ENCODE results near the gene SLC5A6. TPM values are rescaled to one million over a fixed set of nuclear protein-coding genes. Genes with fewer than 3 reads are reported as not detected.

The SLC5A6 gene
- total RNA-seq, 1 experiment from 2014 or later = 111 TPM

DNA sequence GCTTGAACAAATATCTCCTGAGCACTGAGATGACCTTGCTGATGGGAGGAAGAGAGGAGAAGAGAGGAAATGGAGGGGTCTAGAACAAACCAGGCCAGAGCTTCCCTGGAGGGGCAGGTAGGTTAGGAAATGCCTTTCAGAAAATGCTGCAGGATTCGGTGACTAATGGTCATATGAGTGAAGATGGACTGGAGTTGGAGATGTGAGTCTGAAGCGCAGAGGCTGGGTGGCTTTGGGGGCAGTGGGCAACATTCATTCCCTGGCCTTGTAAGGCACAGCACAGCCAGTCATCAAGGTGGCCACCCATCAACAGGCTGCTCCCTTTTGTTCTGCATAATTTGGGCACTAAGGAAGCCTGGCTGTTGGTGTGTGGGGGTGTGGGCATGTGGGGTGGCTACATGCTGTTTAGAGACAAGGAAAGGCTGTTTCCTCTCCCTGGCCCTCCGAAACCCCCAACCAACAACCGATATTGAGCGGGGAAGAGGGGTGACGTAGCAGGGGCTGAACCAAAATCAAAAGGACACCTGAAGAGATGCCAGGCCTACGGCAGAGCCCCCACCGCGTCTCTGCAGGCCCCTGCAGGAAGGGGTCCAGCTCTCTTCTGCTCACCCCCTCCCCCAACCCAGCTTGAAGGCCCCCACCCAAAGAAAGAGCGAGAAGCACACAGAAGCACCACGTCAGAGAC is 49.3 kb upstream of the SLC5A6 start (continued):
- TF ChIP-seq CBFB (CRISPR knock-in tag; IDR thresholded peaks at IDR 0.05; ENCODE audit: low read depth) = no peak
- TF ChIP-seq EMX1 (CRISPR knock-in tag; IDR thresholded peaks at IDR 0.05) = no peak

- DNase-seq (ENCODE audit: low spot score) (no peak), ATAC-seq (no peak)
- Mint-ChIP-seq H3K27ac (no peak overlapping the region), H3K27me3 (ENCODE audit: low read depth) (peaks cover 30% of the 10 kb centered on the region), H3K4me1 (peaks cover 10% of the 10 kb centered on the region), H3K36me3 (no peaks in the 10 kb centered on the region), H3K9me3 (no peaks in the 10 kb centered on the region), H3K4me3 (no peak overlapping the region)
- ChIA-PET POLR2A (no interaction called here), CTCF (interaction anchor here (0.6 to 2.5 kb wide), 4 partner anchors 21 to 172 kb away, joined by 3 to 11 read pairs (median 5); no protein-coding TSS in a partner anchor)
- TF ChIP-seq CDX4 (CRISPR knock-in tag; IDR thresholded peaks at IDR 0.05; ENCODE audit: borderline replicate concordance) (no peak), GTF2I (CRISPR knock-in tag; conservative IDR thresholded peaks at IDR 0.05) (no peak), USF1 (CRISPR knock-in tag; IDR thresholded peaks at IDR 0.05) (no peak), CBFB (CRISPR knock-in tag; IDR thresholded peaks at IDR 0.05; ENCODE audit: low read depth) (no peak), ZNF396 (CRISPR knock-in tag; IDR thresholded peaks at IDR 0.05; ENCODE audit: borderline replicate concordance) (no peak)
- TF ChIP-seq, protein P1, sequence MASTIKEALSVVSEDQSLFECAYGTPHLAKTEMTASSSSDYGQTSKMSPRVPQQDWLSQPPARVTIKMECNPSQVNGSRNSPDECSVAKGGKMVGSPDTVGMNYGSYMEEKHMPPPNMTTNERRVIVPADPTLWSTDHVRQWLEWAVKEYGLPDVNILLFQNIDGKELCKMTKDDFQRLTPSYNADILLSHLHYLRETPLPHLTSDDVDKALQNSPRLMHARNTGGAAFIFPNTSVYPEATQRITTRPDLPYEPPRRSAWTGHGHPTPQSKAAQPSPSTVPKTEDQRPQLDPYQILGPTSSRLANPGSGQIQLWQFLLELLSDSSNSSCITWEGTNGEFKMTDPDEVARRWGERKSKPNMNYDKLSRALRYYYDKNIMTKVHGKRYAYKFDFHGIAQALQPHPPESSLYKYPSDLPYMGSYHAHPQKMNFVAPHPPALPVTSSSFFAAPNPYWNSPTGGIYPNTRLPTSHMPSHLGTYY (CRISPR knock-in tag; IDR thresholded peaks at IDR 0.05) = no peak
- TF ChIP-seq, protein P2, sequence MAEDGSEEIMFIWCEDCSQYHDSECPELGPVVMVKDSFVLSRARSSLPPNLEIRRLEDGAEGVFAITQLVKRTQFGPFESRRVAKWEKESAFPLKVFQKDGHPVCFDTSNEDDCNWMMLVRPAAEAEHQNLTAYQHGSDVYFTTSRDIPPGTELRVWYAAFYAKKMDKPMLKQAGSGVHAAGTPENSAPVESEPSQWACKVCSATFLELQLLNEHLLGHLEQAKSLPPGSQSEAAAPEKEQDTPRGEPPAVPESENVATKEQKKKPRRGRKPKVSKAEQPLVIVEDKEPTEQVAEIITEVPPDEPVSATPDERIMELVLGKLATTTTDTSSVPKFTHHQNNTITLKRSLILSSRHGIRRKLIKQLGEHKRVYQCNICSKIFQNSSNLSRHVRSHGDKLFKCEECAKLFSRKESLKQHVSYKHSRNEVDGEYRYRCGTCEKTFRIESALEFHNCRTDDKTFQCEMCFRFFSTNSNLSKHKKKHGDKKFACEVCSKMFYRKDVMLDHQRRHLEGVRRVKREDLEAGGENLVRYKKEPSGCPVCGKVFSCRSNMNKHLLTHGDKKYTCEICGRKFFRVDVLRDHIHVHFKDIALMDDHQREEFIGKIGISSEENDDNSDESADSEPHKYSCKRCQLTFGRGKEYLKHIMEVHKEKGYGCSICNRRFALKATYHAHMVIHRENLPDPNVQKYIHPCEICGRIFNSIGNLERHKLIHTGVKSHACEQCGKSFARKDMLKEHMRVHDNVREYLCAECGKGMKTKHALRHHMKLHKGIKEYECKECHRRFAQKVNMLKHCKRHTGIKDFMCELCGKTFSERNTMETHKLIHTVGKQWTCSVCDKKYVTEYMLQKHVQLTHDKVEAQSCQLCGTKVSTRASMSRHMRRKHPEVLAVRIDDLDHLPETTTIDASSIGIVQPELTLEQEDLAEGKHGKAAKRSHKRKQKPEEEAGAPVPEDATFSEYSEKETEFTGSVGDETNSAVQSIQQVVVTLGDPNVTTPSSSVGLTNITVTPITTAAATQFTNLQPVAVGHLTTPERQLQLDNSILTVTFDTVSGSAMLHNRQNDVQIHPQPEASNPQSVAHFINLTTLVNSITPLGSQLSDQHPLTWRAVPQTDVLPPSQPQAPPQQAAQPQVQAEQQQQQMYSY (CRISPR knock-in tag; IDR thresholded peaks at IDR 0.05) = no peak
These were observed 46.0 kb upstream of the SLC5A6 start for GRCh38 chr2:27258051-27258450.

GRCh38 chr2:27256855-27257454 is 44.9 kb upstream of the SLC5A6 start:
- ChIA-PET CTCF (interaction anchor here (1.0 to 2.5 kb wide), 5 partner anchors 8 to 46 kb away, joined by 3 to 11 read pairs (median 7); no protein-coding TSS in a partner anchor), POLR2A (no interaction called here)
- H3K27ac Mint-ChIP-seq = no peak overlapping the region

More at GRCh38 chr2:27256855-27257454, 44.9 kb upstream of the SLC5A6 start:
- Mint-ChIP-seq H3K27me3 (ENCODE audit: low read depth) (peaks cover 30% of the 10 kb centered on the region), H3K4me3 (no peak overlapping the region), H3K36me3 (no peaks in the 10 kb centered on the region), H3K9me3 (no peaks in the 10 kb centered on the region), H3K4me1 (peaks cover 12% of the 10 kb centered on the region)
- DNase-seq (ENCODE audit: low spot score) (no peak), ATAC-seq (no peak)
- TF ChIP-seq ZNF396 (CRISPR knock-in tag; IDR thresholded peaks at IDR 0.05; ENCODE audit: borderline replicate concordance) (no peak), GRHL2 (CRISPR knock-in tag; IDR thresholded peaks at IDR 0.05; ENCODE audit: insufficient replicate concordance, severe bottlenecking) (no peak), E2F1 (CRISPR knock-in tag; IDR thresholded peaks at IDR 0.05) (no peak)
- TF ChIP-seq, protein P3, sequence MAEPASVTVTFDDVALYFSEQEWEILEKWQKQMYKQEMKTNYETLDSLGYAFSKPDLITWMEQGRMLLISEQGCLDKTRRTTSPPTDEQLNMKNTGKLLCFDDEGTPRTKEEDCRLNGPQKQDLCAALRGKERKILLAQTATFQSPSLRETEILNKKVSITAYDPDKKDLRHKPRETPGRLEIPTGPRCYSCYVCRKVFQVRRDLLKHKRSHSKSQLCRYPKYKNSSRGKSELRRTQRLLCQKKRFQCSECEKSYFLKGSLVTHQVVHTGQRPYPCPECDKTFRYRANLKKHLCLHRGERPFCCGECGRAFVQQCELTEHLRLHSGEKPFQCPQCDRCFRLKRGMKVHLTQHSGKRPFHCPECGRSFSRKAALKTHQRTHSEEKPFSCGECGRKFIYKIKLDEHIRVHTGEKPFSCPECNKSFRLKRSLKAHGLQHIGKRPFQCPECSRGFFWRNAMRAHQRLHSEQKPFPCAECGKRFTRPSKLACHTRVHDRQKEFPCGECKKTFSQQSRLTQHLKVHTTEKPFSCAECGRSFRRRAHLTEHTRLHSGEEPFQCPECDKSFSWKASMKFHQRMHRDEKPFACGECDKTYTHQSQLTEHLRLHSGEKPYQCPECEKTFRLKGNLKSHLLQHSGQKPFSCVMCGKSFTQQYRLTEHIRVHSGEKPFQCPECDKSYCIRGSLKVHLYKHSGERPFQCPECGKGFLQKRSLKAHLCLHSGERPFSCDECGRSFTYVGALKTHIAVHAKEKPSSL (CRISPR knock-in tag; conservative IDR thresholded peaks at IDR 0.05) = no peak

All from WTC11 (cell line).